ENCODE measurements around the gene PLVAP. TPM values are rescaled to one million over a fixed set of nuclear protein-coding genes. Genes with fewer than 3 reads are reported as not detected.

PLVAP gene
- total and polyA plus RNA-seq, 2 experiments from 2014 or later, result not detected

- Histone ChIP-seq H3K27ac (ENCODE audit: low read depth) (0 out of 2 replicates have a peak overlapping the region, but pooled peaks have one; percentile 84), H3K4me3 (peak overlapping the region; percentile 86), H3K27me3 (ENCODE audit: insufficient read depth) (peaks cover 10% of the 10 kb centered on the region; the same call in 1 of the 2 replicates), H3K4me1 (ENCODE audit: insufficient read depth) (peaks cover 9% of the 10 kb centered on the region; the same call in 1 of the 2 replicates), H3F3A (replicated peaks; ENCODE audit: low read depth) (peaks cover 20% of the 10 kb centered on the region), H3K4me2 (peak overlapping the region; percentile 98), H3K9me2 (ENCODE audit: insufficient read depth) (no peaks in the 10 kb centered on the region), H3K36me3 (ENCODE audit: insufficient read depth) (no peaks in the 10 kb centered on the region), H2AFZ (peak overlapping the region; percentile 93), H4K20me1 (replicated peaks; ENCODE audit: insufficient read depth) (no peaks in the 10 kb centered on the region; the same call in 1 of the 2 replicates), H3K79me2 (replicated peaks; ENCODE audit: insufficient read depth) (no peaks in the 10 kb centered on the region)
- Mint-ChIP-seq H3K4me1 (peaks cover 6% of the 10 kb centered on the region; the same call in 2 of the 3 replicates), H3K9me3 (peaks cover 14% of the 10 kb centered on the region), H3K27ac (no peak overlapping the region), H3K36me3 (ENCODE audit: low read depth) (no peaks in the 10 kb centered on the region; the same call in 2 of the 3 replicates), H3K27me3 (ENCODE audit: insufficient read depth, low read depth, poor library complexity) (peaks cover 11% of the 10 kb centered on the region), H3K4me3 (peak overlapping the region; percentile 94)
- ATAC-seq (peak; percentile 14), DNase-seq (ENCODE audit: low spot score) (peak; percentile 42)
- TF ChIP-seq CTCF (conservative IDR thresholded peaks at IDR 0.05; ENCODE audit: low read depth in 2 of 2) (peak; percentile 46 to 54), ETS1 (IDR thresholded peaks at IDR 0.05) (no peak)
These were observed 13.0 kb upstream of the PLVAP start for GRCh38 chr19:17389957-17390664.

DNA sequence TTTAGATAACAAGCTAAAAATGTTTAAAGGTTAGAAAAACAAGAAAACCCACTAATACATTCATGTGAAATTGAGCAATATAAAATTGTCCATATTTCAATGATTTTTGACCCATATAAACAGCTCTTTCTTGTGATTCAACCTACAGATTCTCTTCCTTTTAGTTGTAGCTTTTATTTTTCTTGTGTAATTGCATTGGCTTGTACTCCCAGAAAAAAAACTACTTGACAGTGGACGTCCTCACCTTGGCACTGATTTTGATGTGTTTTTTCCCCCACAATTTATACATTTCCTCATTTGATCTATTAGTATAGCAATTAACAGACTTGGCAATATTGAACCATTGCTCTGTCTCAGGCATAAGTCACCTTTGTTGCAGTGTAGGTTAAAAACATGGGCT is 12.1 kb upstream of the PLVAP start:
- ATAC-seq, result no peak
- Histone ChIP-seq H2AFZ (no peak overlapping the region), H3K79me2 (replicated peaks; ENCODE audit: insufficient read depth) (no peaks in the 10 kb centered on the region), H3K36me3 (ENCODE audit: insufficient read depth) (no peaks in the 10 kb centered on the region), H3K4me2 (no peak overlapping the region), H3K9me2 (ENCODE audit: insufficient read depth) (no peaks in the 10 kb centered on the region), H3K27me3 (ENCODE audit: insufficient read depth) (peaks cover 10% of the 10 kb centered on the region; the same call in 1 of the 2 replicates), H3F3A (replicated peaks; ENCODE audit: low read depth) (peaks cover 22% of the 10 kb centered on the region), H3K4me3 (no peak overlapping the region), H3K4me1 (ENCODE audit: insufficient read depth) (peaks cover 9% of the 10 kb centered on the region; the same call in 1 of the 2 replicates), H4K20me1 (replicated peaks; ENCODE audit: insufficient read depth) (no peaks in the 10 kb centered on the region; the same call in 1 of the 2 replicates), H3K27ac (ENCODE audit: low read depth) (no peak overlapping the region)
- peaks cover 12% of the 10 kb centered on the region for H3K27me3 Mint-ChIP-seq (ENCODE audit: insufficient read depth, low read depth, poor library complexity)
- H3K4me1 Mint-ChIP-seq, result peaks cover 6% of the 10 kb centered on the region; the same call in 2 of the 3 replicates
- no peak for DNase-seq (ENCODE audit: low spot score)
- TF ChIP-seq NANOG (IDR thresholded peaks at IDR 0.05; ENCODE audit: borderline replicate concordance) (no peak), POLR2AphosphoS5 (IDR thresholded peaks at IDR 0.05; ENCODE audit: low read depth) (no peak), ZNF331 (CRISPR knock-in tag; IDR thresholded peaks at IDR 0.05; ENCODE audit: low read depth) (no peak), EZH2phosphoT487 (IDR thresholded peaks at IDR 0.05; ENCODE audit: unreplicated experiment) (no peak)
- peaks cover 14% of the 10 kb centered on the region for H3K9me3 Mint-ChIP-seq
- no peak overlapping the region for H3K27ac Mint-ChIP-seq
- no peaks in the 10 kb centered on the region; the same call in 2 of the 3 replicates for H3K36me3 Mint-ChIP-seq (ENCODE audit: low read depth)
- peak overlapping the region; percentile 4; the same call in 1 of the 3 replicates for H3K4me3 Mint-ChIP-seq
